HG03175 (cell line): ENCODE results near the gene PTGES.
A peak's percentile ranks its signal among the peaks of the same experiment; 100 is the strongest.
"Not testable (repeated sequence)": the region's sequence is repeated elsewhere in the genome, so short reads cannot be mapped to it uniquely, and the experiment has no call there.

Experiments used
- ATAC-seq: cut with Tn5 transposase; IDR thresholded peaks from one replicate; pipeline ENCODE4 v1.9.1; 2021; ENCODE audit warnings: mild to moderate bottlenecking, moderate library complexity; ENCODE audit not compliant: unreplicated experiment

Gene PTGES

GRCh38 chr9:129749052-129749451, 3.8 kb downstream of the PTGES start:
- not testable (repeated sequence) for ATAC-seq

- ATAC-seq = no peak
These were observed 4.6 kb downstream of the PTGES start for GRCh38 chr9:129748249-129748648.

DNA sequence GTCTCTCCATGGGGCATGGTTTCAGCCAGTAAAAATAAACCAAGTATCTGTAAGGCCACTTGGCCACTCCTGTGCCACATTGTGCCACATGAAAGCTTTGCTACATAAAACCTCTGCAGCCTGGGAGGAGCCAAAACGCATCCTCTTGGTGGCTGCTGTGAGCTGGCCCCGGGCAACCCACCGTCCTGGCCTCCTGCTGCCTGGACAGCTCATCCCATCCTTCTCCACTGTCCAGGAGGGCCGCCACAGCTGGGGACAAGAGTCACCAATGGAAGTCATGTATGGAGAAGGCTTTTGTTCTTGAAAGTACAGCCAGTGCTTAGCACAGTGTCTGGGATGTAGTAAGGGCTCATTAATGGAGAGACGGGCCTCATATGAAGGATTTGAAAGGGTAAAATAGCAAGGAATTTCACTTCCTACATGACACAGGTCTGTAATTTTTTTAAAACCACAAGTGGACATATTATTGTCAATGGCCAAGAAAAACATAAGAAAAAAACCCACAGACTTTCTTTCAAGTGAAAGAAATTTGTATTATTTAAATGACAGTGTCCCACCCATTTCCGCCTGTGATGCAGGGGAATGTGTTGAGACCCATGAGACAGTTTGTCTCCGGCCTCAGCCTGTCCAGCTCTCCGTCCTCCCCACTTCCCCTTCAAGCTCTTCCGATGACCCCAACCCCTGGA, 6.6 kb downstream of the PTGES start:
- no peak for ATAC-seq

DNA sequence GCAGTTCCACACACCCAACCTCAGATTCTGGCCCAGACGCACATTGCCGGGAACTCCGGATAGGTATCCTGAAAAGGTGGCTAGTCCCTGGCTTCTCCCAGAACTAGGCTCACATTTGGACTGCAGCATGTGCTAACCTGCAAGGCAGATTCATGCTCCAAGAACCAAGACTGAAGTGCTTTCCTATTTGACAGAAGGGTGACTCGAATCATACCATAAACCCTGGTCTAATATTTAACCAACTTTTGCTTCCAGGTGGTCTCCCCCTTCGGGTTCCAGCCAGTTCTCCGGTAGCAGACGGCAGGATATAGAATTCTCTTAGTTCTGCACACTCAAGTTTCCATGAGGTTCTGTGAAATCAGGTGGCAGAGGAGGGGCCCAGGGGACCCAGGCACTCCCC, 7.6 kb downstream of the PTGES start:
- no peak for ATAC-seq

GRCh38 chr9:129740666-129741464, 12.0 kb downstream of the PTGES start:
- ATAC-seq = no peak

GRCh38 chr9:129740174-129740573, 12.7 kb downstream of the PTGES start:
- ATAC-seq = no peak

GRCh38 chr9:129739432-129739831, 13.4 kb downstream of the PTGES start:
- ATAC-seq = no peak

DNA sequence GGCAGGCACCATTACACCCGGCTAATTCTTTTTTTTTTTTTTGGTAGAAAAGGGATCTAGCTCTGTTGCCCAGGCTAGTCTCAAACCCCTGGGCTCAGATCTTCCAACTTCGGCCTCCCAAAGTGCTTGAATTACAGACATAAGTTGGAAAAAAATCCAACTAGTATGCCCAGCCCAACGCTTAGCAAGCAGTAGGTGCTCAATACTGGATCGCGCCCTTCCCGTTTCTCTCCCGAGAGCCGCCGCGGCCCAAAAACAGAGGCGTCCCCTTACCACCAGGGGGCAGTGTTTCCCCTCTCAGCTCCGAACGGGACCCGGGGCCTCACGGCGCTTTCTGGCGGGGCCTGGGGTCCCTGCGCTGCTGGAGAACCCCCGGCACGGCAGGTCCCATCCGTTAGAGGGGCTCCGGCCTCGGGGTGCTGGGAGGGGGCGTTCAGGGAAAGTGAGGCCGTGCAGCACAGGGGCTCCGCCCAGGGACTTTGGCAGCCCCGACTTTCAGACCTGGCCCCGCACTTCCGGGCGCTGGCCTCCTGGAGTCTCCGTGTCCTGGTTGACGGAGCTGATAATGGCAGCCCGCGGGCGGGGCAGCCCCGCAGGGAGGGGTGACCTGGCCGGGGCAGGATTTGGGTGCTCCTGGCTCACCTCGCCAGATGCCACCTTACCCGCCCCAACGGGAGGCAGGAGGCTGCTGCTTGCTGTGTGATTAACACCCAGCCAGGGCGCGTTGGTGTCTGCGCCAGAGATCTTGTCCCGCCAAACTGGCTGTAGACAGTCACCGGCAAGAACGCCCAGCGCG, 15.2 kb downstream of the PTGES start:
- peak; percentile 84 for ATAC-seq

DNA sequence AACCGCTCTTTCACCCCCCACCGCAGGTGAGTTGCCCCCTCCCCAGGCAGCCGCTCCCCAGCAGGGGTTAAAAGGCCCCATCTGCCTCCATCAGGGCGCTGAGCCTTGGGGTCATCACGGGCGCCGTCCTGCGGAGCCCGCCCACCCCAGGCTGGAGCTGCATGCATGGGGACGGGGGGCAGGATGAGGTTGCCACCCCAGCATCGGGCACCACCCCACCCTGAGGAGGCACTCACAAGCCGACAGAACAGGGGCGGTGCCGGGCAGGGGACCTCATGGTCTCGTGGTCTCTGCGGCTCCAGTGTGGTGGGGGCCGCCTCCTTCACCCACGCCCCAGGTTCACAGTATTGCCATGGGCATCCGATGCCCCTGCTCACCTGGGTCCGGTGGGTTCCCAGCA, 16.5 kb downstream of the PTGES start:
- no peak for ATAC-seq

DNA sequence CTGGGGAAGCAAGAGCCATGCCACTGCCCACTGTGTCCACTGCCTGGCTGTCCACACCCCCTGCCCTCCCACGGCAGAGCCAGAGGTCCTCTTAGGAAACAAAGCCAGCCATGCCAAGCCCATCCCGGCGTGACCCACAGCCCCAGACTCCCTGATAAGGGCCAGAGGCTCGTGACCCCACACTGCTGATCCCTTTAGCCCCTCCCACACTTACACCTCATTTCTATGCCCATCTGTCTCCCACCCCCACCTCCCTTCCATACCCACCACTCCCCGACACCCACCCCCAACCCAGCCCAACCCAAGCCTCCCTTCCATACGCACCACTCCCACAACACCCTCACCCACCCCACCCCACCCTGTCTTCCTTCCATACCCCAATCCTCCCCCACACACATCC, 17.3 kb downstream of the PTGES start:
- ATAC-seq = no peak

DNA sequence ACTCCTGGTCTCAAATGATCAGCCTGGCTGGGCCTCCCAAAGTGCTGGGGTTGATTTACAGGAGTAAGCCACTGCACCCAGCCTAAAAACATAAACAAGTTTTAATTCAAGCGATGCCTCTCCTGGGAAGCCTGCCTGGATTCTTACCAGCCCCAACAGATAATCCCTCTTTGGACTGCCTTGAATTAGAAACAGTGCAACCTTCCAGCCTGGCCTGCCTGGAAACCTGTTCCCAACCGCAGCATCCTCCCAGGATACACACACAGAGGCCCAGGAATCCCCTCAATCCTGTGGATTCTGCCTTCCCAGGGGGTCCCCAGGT, 19.2 kb downstream of the PTGES start:
- no peak for ATAC-seq

DNA sequence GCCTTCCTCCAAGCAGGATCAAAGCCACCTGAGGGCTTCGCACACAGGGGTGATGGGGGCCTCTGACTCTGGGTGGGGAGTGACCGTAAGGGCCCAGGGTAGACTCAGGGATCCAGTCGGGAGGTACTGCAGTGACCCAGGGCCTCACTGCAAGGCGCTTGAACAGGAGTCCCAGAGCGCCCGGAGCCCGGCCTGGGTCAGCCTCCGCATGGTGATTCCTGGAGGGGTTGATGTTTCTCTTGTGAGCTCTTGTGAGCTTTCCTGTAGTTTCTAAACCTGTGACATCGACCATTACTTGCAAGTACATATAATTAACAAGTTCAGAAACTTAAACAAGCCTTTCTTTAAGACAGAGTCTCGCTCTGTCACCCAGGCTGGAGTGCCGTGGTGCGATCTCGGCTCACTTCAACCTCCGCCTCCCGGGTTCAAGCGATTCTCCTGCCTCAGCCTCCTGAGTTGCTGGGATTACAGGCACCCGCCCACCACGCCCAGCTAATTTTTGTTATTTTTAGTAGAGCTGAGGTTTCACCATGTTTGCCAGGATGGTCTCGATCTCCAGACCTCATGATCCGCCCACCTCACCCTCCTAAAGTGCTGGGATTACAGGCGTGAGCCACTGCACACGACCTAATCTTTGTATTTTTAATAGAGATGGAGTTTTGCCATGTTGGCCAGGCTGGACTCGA, 19.8 kb downstream of the PTGES start:
- ATAC-seq = no peak

DNA sequence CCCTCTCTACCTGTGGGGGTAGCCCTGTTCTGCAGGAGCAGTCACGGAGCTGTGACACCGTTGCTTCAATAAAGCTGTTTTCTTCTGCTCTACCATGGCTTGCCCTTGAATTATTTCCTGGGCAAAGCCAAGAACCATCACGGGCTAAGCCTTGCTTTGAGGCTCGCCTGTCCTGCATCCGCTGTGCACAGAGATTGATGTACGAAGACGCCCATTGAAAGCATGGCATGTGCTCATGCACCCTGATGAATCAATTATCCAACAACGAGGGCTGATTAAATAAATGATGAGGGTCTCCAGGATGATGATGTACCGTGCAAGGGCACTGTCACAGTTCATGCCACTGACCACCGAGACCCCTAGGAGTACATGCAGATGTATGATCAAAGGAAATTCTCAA, 20.7 kb downstream of the PTGES start:
- ATAC-seq = no peak

DNA sequence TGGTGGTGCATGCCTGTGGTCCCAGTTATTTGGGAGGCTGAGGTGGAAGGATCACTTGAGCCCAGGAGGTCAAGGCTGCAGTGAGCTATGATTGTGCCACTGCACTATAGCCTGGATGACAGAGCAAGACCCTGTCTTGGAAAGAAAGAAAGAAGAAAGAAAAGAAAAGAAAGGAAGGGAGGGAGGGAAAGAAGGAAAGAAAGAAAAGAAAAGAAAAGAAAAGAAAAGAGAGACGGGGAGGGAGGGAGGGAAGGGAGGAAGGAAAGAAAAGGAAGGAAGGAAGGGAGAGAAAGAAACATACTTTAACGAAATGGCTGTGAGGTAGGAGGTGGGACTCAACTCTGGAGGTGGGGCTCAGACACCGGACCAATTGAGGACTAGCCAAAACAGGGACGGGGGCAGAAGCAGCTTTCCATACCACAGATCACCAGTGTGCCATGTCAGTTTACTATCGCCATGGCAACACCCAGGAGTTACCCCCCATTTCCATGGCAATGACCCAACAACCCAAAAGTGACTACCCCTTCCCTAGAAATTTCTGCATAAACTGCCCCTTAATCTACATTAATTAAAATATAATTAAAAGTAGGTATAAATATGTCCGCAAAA, 21.3 kb downstream of the PTGES start:
- no peak for ATAC-seq

- no peak for ATAC-seq
These were observed 24.1 kb downstream of the PTGES start for GRCh38 chr9:129728744-129729143.

DNA sequence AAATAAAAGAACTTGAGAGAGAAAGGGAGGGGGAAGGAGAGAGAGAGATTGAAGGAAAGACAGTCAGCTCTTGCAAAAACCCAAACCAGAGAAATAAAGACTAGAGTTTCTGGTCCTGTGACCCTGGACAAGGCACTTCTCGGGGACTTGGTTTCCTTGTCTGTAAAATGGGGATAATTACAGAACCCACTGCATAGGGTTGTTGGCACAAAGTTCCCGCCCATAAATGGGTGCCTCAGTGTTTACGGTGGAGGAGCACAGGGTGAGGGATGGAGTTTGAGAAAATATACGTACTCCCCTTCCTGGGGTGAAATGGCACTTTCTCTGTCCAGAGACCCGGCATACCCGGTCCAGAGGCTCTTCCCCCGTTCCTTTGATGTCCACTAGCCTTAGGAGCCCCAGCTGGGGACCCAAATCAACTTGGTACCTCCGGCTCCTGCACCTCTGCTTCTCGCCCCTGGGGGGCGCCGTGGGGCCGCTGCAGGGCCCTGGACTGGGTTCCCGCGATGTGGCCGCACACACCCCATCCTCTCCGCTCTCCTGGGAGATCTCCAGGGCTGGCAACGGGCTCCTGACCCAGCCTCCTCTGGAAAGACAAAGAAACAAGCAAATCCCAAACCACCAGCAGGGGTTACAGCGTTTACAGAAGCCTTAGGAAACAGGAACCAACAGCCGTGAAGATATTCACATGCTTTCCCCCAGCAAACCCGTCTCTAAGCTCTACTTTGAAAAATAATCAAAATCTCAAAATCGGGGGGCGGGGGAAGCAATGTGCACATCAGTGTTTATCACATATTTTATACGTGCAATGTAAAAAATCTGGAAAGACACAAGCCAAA, 26.3 kb downstream of the PTGES start:
- no peak for ATAC-seq

DNA sequence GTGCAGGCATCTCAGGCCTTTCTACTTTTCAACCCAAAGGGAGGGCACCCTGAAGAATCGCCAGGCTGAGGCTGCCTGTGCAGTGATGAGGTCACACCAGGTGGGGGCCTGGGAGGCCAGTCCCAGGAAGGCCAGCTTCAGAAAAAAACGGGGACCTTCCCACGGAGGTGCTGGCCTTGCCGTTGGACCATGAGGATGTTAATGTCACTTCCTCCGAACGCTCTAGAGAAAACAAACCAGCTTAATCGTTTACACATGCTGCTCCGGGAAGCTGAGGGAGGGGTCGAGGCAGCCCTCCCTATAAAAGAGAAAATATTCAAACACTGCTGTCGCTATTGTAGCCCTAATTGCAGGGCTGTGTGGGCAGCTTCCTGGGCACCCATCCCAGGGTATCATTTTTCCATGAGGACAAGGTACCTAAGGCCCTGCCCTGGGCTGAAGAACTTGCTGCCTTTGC, 27.0 kb downstream of the PTGES start:
- no peak for ATAC-seq

DNA sequence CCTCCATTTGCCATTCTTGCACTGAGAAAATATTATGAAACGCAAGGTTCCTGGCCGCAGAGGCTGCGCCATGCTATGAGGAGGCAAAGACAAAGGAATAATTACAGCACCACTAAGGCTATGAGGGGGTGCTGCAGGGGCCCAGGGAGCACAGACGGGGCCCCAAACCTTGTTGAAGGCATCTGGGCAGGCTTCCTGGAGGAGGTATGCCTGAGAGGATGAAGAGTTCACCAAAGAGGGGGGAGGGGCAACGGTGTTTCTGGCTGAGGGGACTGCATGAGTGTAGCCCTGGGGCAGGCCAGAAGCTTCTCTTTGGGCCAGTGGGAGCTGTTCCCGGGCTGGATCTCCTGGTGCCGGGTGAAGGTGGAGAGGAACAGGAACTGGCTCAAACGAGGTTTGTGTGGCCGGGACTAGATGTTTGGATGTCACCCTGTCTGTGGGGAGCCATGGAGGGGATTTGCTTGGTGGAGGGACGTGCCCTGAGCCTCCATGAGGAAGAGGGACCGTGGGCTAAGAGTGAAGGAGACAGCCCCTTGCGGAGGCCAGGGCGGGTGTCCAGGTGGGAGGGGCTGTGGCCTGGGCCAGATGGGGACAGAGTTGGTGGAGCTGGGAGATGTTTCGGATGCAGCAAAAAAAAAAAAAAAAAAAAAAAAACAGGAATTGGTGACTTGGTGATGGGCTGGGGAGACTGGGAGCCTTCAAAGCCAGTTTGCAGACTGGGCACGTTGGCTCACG, 28.2 kb downstream of the PTGES start:
- ATAC-seq = no peak

DNA sequence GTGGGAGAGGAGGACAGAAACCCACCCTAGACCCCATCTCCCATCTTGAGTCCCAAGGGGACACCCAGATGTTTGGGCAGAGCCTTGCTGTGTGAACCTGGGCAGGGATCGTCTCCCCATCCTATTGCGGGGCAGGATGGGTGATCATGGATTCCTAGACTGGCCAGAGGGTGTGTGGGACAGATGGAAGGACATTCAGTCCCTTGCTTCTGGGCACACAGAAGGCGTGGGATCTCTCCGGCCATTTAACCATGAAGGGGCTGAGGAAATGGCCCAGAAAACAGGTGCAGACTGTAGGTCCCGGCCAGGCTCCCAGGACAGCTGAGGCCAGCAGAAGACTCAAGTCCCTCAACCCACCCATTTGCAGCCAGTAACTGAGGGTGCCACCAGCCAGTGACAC, 29.9 kb downstream of the PTGES start:
- no peak for ATAC-seq
